GM10847 (cell line): ENCODE results near the gene CENPL.

Experiments used
- POLR2A ChIP-seq: IDR thresholded peaks from 2 replicates; pipeline ENCODE4 v1.6.1; 2011; ENCODE audit not compliant: insufficient read length; ENCODE audit errors: extremely low read depth

CENPL gene

DNA sequence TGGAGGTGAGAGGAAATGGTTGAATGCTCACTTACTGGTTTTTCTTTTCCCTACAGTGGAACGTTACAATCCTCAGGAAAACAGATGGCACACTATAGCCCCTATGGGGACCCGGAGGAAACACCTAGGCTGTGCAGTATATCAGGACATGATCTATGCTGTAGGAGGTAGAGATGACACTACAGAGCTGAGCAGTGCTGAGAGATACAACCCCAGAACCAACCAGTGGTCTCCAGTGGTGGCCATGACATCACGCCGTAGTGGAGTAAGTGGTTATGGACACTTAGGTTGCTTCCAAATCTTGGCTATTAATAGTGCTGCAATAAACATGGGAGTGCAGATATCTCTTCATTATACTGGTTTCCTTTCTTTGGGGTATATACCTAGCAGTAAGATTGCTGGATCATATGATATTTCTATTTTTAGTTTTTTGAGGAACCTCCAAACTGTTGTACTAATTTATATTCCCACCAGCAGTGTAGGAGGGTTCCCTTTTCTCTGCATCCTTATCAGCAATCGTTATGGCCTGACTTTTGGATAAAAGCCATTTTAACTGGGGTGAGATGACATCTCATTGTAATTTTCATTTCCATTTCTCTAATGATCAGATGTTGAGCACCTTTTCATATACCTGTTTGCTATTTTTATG, 49.0 kb downstream of the CENPL start:
- TF ChIP-seq POLR2A: no peak

DNA sequence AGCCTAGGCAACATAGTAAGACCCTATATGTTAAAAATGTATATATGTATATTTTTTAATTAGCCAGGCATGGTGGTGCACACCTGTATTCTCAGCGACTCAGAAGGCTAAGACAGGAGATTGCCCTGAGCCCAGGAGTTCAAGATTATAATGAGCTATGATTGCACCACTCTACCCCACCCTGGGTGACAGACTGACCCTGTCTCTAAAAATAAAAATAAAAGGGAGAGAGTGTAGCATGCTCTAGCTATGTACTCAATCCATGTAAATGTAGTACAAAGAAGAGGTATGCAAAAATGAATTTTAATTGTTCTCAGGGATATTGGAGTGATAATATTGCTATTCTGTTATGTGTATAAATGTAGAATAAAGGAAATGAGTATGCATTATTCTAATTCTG, 53.1 kb downstream of the CENPL start:
- no peak for TF ChIP-seq POLR2A

DNA sequence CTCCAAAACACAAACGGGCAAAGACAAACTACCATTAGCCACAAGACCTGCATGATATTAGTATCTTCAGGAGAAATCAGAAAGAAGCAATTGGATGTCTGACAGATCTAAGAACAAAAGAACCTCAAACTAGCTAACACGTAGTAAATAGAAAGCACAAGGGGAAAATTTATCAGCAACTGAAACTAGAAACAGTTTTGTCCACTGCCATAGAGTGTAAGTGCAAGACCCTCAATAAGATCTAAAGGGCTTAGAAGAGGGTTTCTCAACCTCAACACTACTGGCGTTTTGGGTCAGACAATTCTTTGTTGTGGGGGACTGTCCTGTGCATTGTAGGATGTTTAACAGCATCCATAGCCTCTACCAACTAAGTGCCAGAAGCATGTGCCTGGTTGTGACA, 55.9 kb downstream of the CENPL start:
- no peak for TF ChIP-seq POLR2A

DNA sequence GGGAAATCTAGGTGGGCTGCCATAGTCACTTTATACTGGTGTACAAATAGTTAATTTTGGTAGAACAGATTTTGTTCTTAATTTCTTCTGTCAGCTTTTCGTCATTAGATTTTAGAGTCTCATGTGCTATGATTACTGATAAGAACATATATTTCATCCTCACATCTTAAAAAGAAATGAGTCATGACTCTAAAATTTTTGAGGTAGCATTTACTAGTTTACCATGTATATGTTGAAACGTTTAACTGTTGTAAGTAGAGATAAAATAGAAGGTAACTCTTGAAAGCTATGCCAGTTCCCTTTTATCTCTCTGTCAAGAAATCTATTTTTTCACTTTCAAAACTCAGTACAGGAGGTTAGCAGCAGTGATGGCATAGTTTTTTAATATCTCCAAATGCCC, 56.5 kb downstream of the CENPL start:
- TF ChIP-seq POLR2A: no peak

DNA sequence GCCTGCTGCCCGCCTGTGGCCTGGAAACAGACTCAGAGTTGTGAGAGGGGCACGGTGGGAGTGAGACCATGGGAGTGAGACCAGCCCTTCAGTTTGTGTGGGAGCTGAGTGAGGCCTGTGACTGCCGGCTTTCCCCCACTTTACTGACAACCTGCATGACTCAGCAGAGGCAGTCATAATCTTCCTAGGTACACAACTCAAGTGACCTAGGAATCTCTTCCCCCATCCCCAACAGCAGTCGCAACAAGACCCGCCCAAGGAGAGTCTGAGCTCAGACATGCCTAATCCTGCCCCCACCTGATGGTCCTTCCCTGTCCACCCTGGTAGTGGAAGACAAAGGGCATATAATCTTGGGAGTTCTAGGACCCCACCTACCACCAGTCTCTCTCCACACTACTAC, 65.7 kb downstream of the CENPL start:
- TF ChIP-seq POLR2A: no peak

DNA sequence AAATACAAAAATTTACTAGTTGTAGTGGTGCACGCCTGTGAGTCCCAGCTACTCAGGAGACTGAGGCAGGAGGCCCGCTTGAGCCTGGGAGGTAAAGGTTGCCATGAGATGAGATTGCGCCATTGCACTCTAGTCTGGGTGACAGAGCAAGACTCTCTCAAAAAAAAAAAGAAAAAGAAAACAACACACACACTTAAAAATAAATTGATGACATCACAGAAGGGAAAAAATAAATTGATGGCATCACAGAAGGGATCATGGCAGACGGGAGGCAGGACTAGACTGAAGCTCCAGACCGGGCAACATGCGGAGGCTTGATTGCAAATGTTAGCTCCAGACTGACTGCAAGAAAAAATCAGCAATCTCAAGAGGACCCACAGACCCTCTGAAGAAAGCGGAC, 66.6 kb downstream of the CENPL start:
- TF ChIP-seq POLR2A: no peak

DNA sequence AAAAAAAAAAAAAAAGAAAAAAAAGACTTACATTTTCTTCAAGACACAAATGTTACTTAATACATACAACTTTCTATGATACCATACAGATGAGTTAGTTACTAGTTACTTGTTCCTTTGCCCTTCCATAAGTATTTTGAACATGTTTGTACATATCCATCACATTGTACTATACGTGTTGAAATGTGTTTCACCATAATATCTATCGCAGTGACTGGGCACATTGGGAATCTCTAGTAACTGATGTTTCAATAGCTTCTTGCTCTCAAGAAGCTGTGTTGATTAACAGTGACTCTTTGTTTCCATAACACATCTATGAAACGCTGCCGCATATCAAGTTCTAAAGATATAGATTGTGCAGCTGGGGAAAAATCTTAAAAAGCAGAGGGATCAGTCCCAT, 67.0 kb downstream of the CENPL start:
- no peak for TF ChIP-seq POLR2A

DNA sequence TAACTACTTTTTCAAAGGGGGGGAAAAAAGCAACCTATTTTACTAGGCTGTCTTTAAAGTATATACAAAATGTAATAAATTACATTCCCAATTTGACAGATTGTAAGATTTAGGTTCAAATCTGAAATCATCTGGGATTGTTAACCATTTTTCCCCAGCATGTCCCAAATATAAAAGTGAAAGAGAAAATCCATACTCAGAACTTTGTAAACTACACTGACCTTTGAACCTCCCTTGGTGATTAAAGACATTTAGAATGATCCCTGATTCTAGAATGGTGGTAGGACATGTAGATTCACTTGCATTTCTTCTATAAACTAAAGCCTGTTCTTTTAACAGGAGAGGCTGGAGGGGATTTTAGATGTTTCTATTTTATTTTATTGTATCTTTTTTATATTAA, 70.9 kb downstream of the CENPL start:
- no peak for TF ChIP-seq POLR2A
